Keratinocyte (primary cell): ENCODE data around the gene OSGEP. TPM values are rescaled to one million over a fixed set of nuclear protein-coding genes. Genes with fewer than 3 reads are reported as not detected.

Source experiments
- DNase-seq: peaks from one replicate; pipeline ENCODE4 v3.0.0-alpha.2; 2011; ENCODE audit warnings: low read depth, missing footprints, low spot score
- FAIRE-seq: peaks from 2 replicates; lab custom pipeline; 2011; peaks lifted over from hg19 to GRCh38; lab: Jason Lieb, UNC
- H2AFZ ChIP-seq: 2 replicates; pipeline ENCODE4 v1.6.0; 2012; ENCODE audit warnings: low read length, control low read depth, inconsistent platforms; ENCODE audit not compliant: control insufficient read depth
- H3K27ac ChIP-seq: 2 replicates; pipeline ENCODE4 v1.5.1; 2011; ENCODE audit warnings: low read length; ENCODE audit not compliant: control insufficient read depth, insufficient read depth
- H3K27me3 ChIP-seq: 3 replicates; pipeline ENCODE4 v1.6.0; 2011; ENCODE audit warnings: low read length; ENCODE audit not compliant: control insufficient read depth, insufficient read depth; ENCODE audit errors: extremely low read depth
- H3K36me3 ChIP-seq, 2 experiments: 2 replicates in 1 of 2; 3 replicates in 1 of 2; pipeline ENCODE4 v1.5.1; 2011; ENCODE audit warnings: low read length in 2 of 2, mild to moderate bottlenecking in 1 of 2; ENCODE audit not compliant: control insufficient read depth in 2 of 2, insufficient read depth in 2 of 2; ENCODE audit errors: extremely low read depth in 1 of 2
- H3K4me1 ChIP-seq: 3 replicates; pipeline ENCODE4 v1.5.1; 2011; ENCODE audit warnings: low read length; ENCODE audit not compliant: control insufficient read depth, insufficient read depth; ENCODE audit errors: extremely low read depth
- H3K4me2 ChIP-seq: 3 replicates; pipeline ENCODE4 v1.6.0; 2011; ENCODE audit warnings: low read depth, low read length; ENCODE audit not compliant: control insufficient read depth, insufficient read depth; ENCODE audit errors: extremely low read depth
- H3K4me3 ChIP-seq, 3 experiments: fragments of 200-600 bp in 1 of 3; sonication (generic) in 1 of 3; 2 replicates in 2 of 3; 3 replicates in 1 of 3; pipeline ENCODE4 v1.5.1; 2011 to 2016; ENCODE audit warnings: low read length in 3 of 3, mild to moderate bottlenecking in 3 of 3, control low read depth in 2 of 3, inconsistent platforms in 1 of 3, low read depth in 1 of 3, mixed read lengths in 1 of 3, mixed run types in 1 of 3, moderate library complexity in 1 of 3; ENCODE audit not compliant: control insufficient read depth in 2 of 3, insufficient read depth in 2 of 3; ENCODE audit errors: extremely low read depth in 1 of 3
- H3K79me2 ChIP-seq: 2 replicates; pipeline ENCODE4 v1.6.0; 2012; ENCODE audit warnings: low read length; ENCODE audit not compliant: control insufficient read depth, insufficient read depth
- H3K9ac ChIP-seq: 3 replicates; pipeline ENCODE4 v1.6.0; 2011; ENCODE audit warnings: low read length; ENCODE audit not compliant: control insufficient read depth, insufficient read depth; ENCODE audit errors: extremely low read depth
- H3K9me1 ChIP-seq: 3 replicates; pipeline ENCODE4 v1.6.0; 2011; ENCODE audit warnings: low read length; ENCODE audit not compliant: control insufficient read depth, insufficient read depth; ENCODE audit errors: extremely low read depth
- H3K9me3 ChIP-seq: 2 replicates; pipeline ENCODE4 v1.5.1; 2012; ENCODE audit warnings: low read depth, low read length; ENCODE audit not compliant: control insufficient read depth
- H4K20me1 ChIP-seq: 3 replicates; pipeline ENCODE4 v1.6.0; 2011; ENCODE audit warnings: low read length; ENCODE audit not compliant: control insufficient read depth, insufficient read depth; ENCODE audit errors: extremely low read depth
- CTCF ChIP-seq, 3 experiments: IDR thresholded peaks in 1 of 3; conservative IDR thresholded peaks in 1 of 3; optimal IDR thresholded peaks in 1 of 3; 2 replicates in 2 of 3; 3 replicates in 1 of 3; pipeline versions ENCODE3 to v1.5.1; 2011; ENCODE audit warnings: low read length in 3 of 3, mild to moderate bottlenecking in 3 of 3, moderate library complexity in 2 of 3, control low read depth in 1 of 3, inconsistent platforms in 1 of 3; ENCODE audit not compliant: insufficient read depth in 2 of 3; ENCODE audit errors: extremely low read depth in 1 of 3
- EZH2 ChIP-seq: IDR thresholded peaks from one replicate; pipeline ENCODE4 v1.6.1; 2012; ENCODE audit warnings: inconsistent platforms, mild to moderate bottlenecking, low read length, moderate library complexity
- dilution Hi-C: fragments of 300-500 bp; cut with MboI; formaldehyde crosslinking; loops from one replicate; pipeline ENCODE4 v1.7.0; 2020; ENCODE audit warnings: low sequenced_read_pairs; ENCODE audit not compliant: extremely low pct_ligation_motif_present
- polyA plus RNA-seq, 5 experiments: library from polyadenylated mRNA; depleted of rRNA in 3 of 5; stranded (reverse) in 3 of 5; stranded (forward) in 1 of 5; unstranded in 1 of 5; fragments of >200 nt; gene quantifications; 1 replicate in 1 of 5; 2 replicates in 3 of 5; 3 replicates in 1 of 5; pipeline versions ENCODE4 v1.2.1 to v1.2.3, GENCODE V29; 2011 to 2012; ENCODE audit warnings: missing spikeins in 2 of 5, low read depth in 1 of 5, low replicate concordance in 1 of 5

Gene OSGEP
- polyA plus RNA-seq, 1 donor (not counting 4 experiments of a cell fraction or from before 2014, with no cell fraction given), result 34.5 TPM

GRCh38 chr14:20435582-20436362, 18.8 kb downstream of the OSGEP start, which contains the start of gene KLHL33:
Gene KLHL33 (minus strand): TSS chr14:20436166. CDS start chr14:20435811, 355 bp downstream.
- dilution Hi-C loops, result no loop called here
- no peak for TF ChIP-seq EZH2
- TF ChIP-seq CTCF (optimal IDR thresholded peaks at IDR 0.05 in 1 of 3, IDR thresholded peaks at IDR 0.05 in 1 of 3, conservative IDR thresholded peaks at IDR 0.05 in 1 of 3; ENCODE audit: extremely low read depth in 1 of 3, insufficient read depth in 2 of 3, low read length in 3 of 3), result no peak
- Histone ChIP-seq H3K27ac (no peak within 1 kb of the TSS), H4K20me1 (no peaks in the 10 kb centered on the region), H3K9me3 (no peaks in the 10 kb centered on the region), H3K79me2 (no peaks in the 10 kb centered on the region), H3K9me1 (no peaks in the 10 kb centered on the region), H2AFZ (peak within 1 kb of the TSS; percentile 8), H3K4me3 (no peak within 1 kb of the TSS), H3K4me2 (no peak within 1 kb of the TSS), H3K36me3 (no peaks in the 10 kb centered on the region), H3K9ac (no peak within 1 kb of the TSS), H3K4me1 (no peaks in the 10 kb centered on the region), H3K27me3 (peaks cover 20% of the 10 kb centered on the region)
- DNase-seq (no peak), FAIRE-seq (no peak)

- H3K9me3 ChIP-seq, result no peaks in the 10 kb centered on the region
- H3K4me1 ChIP-seq, result no peaks in the 10 kb centered on the region
- H4K20me1 ChIP-seq, result no peaks in the 10 kb centered on the region
- no peak overlapping the region for H3K27ac ChIP-seq
- H3K9me1 ChIP-seq, result no peaks in the 10 kb centered on the region
- H2AFZ ChIP-seq, result peak overlapping the region; percentile 8
- FAIRE-seq (no peak), DNase-seq (no peak)
- dilution Hi-C loops, result no loop called here
- TF ChIP-seq CTCF (optimal IDR thresholded peaks at IDR 0.05 in 1 of 3, IDR thresholded peaks at IDR 0.05 in 1 of 3, conservative IDR thresholded peaks at IDR 0.05 in 1 of 3; ENCODE audit: extremely low read depth in 1 of 3, insufficient read depth in 2 of 3, low read length in 3 of 3) (no peak), EZH2 (peak; percentile 69)
- H3K4me3 ChIP-seq, result no peak overlapping the region
- H3K36me3 ChIP-seq, result no peaks in the 10 kb centered on the region
- H3K4me2 ChIP-seq, result no peak overlapping the region
- no peaks in the 10 kb centered on the region for H3K79me2 ChIP-seq
- peaks cover 20% of the 10 kb centered on the region for H3K27me3 ChIP-seq
- H3K9ac ChIP-seq, result no peak overlapping the region
These were observed 19.7 kb downstream of the OSGEP start for GRCh38 chr14:20434701-20435581.
